SK-N-SH treated with all-trans-retinoic acid at 6 μM for 48 hours (cell line): ENCODE data around the gene PIGN.
"Not testable (repeated sequence)": the region's sequence is repeated elsewhere in the genome, so short reads cannot be mapped to it uniquely, and the experiment has no call there.

ENCODE experiments used
- ATAC-seq: fragments of 200-7000 bp; cut with Tn5 transposase; 3 replicates; pipeline ENCODE4 v1.9.1; 2020; ENCODE audit warnings: mild to moderate bottlenecking, moderate library complexity
- ARNTL ChIP-seq: fragments of 450-650 bp; formaldehyde crosslinking; IDR thresholded peaks from 2 replicates; pipeline ENCODE4 v1.5.0; 2020; ENCODE audit warnings: low read depth, mild to moderate bottlenecking, moderate library complexity, borderline replicate concordance
- CREB5 ChIP-seq: fragments of 250-450 bp; sonication (Bioruptor Pico); IDR thresholded peaks from 2 replicates; pipeline ENCODE4 v1.5.1; 2020; ENCODE audit warnings: low read depth, mild to moderate bottlenecking, moderate library complexity
- CSDC2 ChIP-seq: fragments of 250-450 bp; sonication (Bioruptor Pico); IDR thresholded peaks from 2 replicates; pipeline ENCODE4 v1.5.0; 2020; ENCODE audit warnings: mild to moderate bottlenecking, moderate library complexity
- CSRNP3 ChIP-seq: fragments of 250-450 bp; sonication (Bioruptor Pico); IDR thresholded peaks from 2 replicates; pipeline ENCODE4 v1.5.1; 2021; ENCODE audit warnings: mild to moderate bottlenecking, moderate library complexity
- ESRRG ChIP-seq: fragments of 250-450 bp; sonication (Bioruptor Pico); IDR thresholded peaks from 2 replicates; pipeline ENCODE4 v1.6.1; 2021; ENCODE audit warnings: mild to moderate bottlenecking
- GLIS3 ChIP-seq: fragments of 250-450 bp; sonication (Bioruptor Pico); IDR thresholded peaks from 2 replicates; pipeline ENCODE4 v1.5.0; 2020; ENCODE audit warnings: mild to moderate bottlenecking, moderate library complexity
- ISL1 ChIP-seq: fragments of 250-450 bp; sonication (Bioruptor Pico); IDR thresholded peaks from 2 replicates; pipeline ENCODE4 v2.1.2; 2022; ENCODE audit warnings: mild to moderate bottlenecking, moderate library complexity
- PATZ1 ChIP-seq: fragments of 250-450 bp; sonication (Bioruptor Pico); IDR thresholded peaks from 2 replicates; pipeline ENCODE4 v1.8.0; 2020; ENCODE audit warnings: mild to moderate bottlenecking, moderate library complexity, borderline replicate concordance
- POU6F1 ChIP-seq: fragments of 250-450 bp; sonication (Bioruptor Pico); IDR thresholded peaks from 2 replicates; pipeline ENCODE4 v1.8.0; 2021; ENCODE audit warnings: low read depth, mild to moderate bottlenecking, moderate library complexity, borderline replicate concordance
- SNAI2 ChIP-seq: fragments of 250-450 bp; sonication (Bioruptor Pico); IDR thresholded peaks from 2 replicates; pipeline ENCODE4 v1.5.0; 2020; ENCODE audit warnings: mild to moderate bottlenecking, moderate library complexity
- TOX ChIP-seq: fragments of 250-450 bp; sonication (Bioruptor Pico); IDR thresholded peaks from 2 replicates; pipeline ENCODE4 v1.8.0; 2021; ENCODE audit warnings: mild to moderate bottlenecking, moderate library complexity, borderline replicate concordance
- TSHZ2 ChIP-seq: fragments of 250-450 bp; sonication (Bioruptor Pico); IDR thresholded peaks from 2 replicates; pipeline ENCODE4 v1.5.0; 2020; ENCODE audit warnings: mild to moderate bottlenecking, moderate library complexity
- ZFP30 ChIP-seq: fragments of 450-650 bp; formaldehyde crosslinking; IDR thresholded peaks from 2 replicates; pipeline ENCODE4 v1.5.0; 2022; ENCODE audit warnings: mild to moderate bottlenecking, moderate library complexity
- ZNF70 ChIP-seq: fragments of 450-650 bp; formaldehyde crosslinking; IDR thresholded peaks from 2 replicates; pipeline ENCODE4 v1.5.0; 2020; ENCODE audit warnings: mild to moderate bottlenecking, moderate library complexity
- ZNF8 ChIP-seq: fragments of 450-650 bp; formaldehyde crosslinking; IDR thresholded peaks from 2 replicates; pipeline ENCODE4 v1.5.0; 2020; ENCODE audit warnings: mild to moderate bottlenecking, moderate library complexity

The PIGN gene

GRCh38 chr18:62037012-62037742 is 149.7 kb downstream of the PIGN start:
- TF ChIP-seq CSDC2 (CRISPR knock-in tag) (no peak), PATZ1 (CRISPR knock-in tag) (no peak), ZNF70 (no peak), CSRNP3 (no peak), ARNTL (CRISPR knock-in tag) (no peak), GLIS3 (CRISPR knock-in tag) (no peak), ISL1 (no peak)
- no peak for ATAC-seq

- ATAC-seq, result not testable (repeated sequence)
These were observed 152.6 kb downstream of the PIGN start for GRCh38 chr18:62034286-62034685.

GRCh38 chr18:62033756-62034155 is 153.1 kb downstream of the PIGN start:
- TF ChIP-seq CSDC2 (CRISPR knock-in tag) (no peak), CREB5 (CRISPR knock-in tag) (no peak), PATZ1 (CRISPR knock-in tag) (no peak), TSHZ2 (CRISPR knock-in tag) (no peak)
- no peak for ATAC-seq

- no peak for ATAC-seq
- no peak for TF ChIP-seq SNAI2 (CRISPR knock-in tag)
- no peak for TF ChIP-seq TOX (CRISPR knock-in tag)
- no peak for TF ChIP-seq CSRNP3
These were observed 153.6 kb downstream of the PIGN start for GRCh38 chr18:62033207-62033606.

- ATAC-seq, result peak; percentile 72
- TF ChIP-seq CSRNP3, result no peak
- no peak for TF ChIP-seq ESRRG (CRISPR knock-in tag)
- TF ChIP-seq SNAI2 (CRISPR knock-in tag), result no peak
- no peak for TF ChIP-seq ZNF8 (CRISPR knock-in tag)
- TF ChIP-seq ZFP30, result no peak
- TF ChIP-seq GLIS3 (CRISPR knock-in tag), result no peak
- TF ChIP-seq POU6F1 (CRISPR knock-in tag), result no peak
- TF ChIP-seq ZNF70, result no peak
These were observed 156.5 kb downstream of the PIGN start for GRCh38 chr18:62030091-62030985.
